Spleen (tissue), 7 donors: ENCODE measurements around the gene PRMT2.

Source experiments
- POLR2AphosphoS5 ChIP-seq, 3 donors: sonication (generic); formaldehyde crosslinking; IDR thresholded peaks; one replicate each; pipeline ENCODE4 v1.5.1; 2017; ENCODE audit warnings: antibody characterized with exemption in 3 of 3
- TF ChIP-seq, protein P1 (sequence below), 11 experiments: fragments of 200-600 bp in 7 of 11; fragments of 450-650 bp in 4 of 11; sonication (generic) in 4 of 11; IDR thresholded peaks in 8 of 11; conservative IDR thresholded peaks in 3 of 11; 1 replicate in 7 of 11; 2 replicates in 4 of 11; pipeline versions ENCODE4 v1.4.0 to v1.8.0; 2016 to 2021; ENCODE audit warnings: antibody characterized with exemption in 11 of 11, inconsistent platforms in 4 of 11, mild to moderate bottlenecking in 1 of 11
- donor health status: DM: no; HTN: no; CAD: no; lungs with moderate emphysema.
- donor health status: DM: no; HTN: no; CAD: no.
- donor health status: DM: no; HTN: no; CAD: no.

DNA sequence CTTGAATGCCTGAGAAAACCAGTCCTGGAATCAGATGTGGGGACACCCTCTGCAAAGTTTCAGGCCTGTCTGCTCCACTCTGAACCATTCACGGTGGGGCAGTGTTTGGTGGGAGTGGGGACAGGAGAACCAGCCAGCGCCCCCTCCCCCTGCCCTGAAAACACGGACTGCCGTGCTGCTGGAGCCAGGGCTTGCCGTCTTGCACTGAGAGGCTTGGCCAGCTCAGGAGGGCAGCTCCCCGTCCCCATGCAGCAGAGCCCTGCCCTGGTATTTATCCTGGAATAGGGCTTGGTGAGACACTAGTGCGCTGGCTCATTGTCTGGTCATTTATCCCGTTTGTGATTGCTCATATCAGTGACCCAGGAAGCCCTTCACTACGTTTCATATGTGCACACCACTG lies 34.5 kb upstream of the PRMT2 start:
- TF ChIP-seq, protein P1, sequence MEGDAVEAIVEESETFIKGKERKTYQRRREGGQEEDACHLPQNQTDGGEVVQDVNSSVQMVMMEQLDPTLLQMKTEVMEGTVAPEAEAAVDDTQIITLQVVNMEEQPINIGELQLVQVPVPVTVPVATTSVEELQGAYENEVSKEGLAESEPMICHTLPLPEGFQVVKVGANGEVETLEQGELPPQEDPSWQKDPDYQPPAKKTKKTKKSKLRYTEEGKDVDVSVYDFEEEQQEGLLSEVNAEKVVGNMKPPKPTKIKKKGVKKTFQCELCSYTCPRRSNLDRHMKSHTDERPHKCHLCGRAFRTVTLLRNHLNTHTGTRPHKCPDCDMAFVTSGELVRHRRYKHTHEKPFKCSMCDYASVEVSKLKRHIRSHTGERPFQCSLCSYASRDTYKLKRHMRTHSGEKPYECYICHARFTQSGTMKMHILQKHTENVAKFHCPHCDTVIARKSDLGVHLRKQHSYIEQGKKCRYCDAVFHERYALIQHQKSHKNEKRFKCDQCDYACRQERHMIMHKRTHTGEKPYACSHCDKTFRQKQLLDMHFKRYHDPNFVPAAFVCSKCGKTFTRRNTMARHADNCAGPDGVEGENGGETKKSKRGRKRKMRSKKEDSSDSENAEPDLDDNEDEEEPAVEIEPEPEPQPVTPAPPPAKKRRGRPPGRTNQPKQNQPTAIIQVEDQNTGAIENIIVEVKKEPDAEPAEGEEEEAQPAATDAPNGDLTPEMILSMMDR (IDR thresholded peaks at IDR 0.05 in 8 of 11, conservative IDR thresholded peaks at IDR 0.05 in 3 of 11): no peak
- TF ChIP-seq POLR2AphosphoS5 (IDR thresholded peaks at IDR 0.05): no peak
